Trophoblast cell (in vitro differentiated cells and primary cell): ENCODE results near the gene SOCS3.

Experiments
- DNase-seq, 2 donors: peaks; one replicate each; pipeline ENCODE4 v3.0.0-alpha.2; 2016
- H2AFZ ChIP-seq: 2 replicates; pipeline ENCODE4 v1.6.1; 2013; ENCODE audit warnings: low read length, moderate library complexity, mild to moderate bottlenecking; ENCODE audit not compliant: insufficient read depth, poor library complexity
- H2AK5ac ChIP-seq: 2 replicates; pipeline ENCODE4 v1.6.1; 2013; ENCODE audit warnings: mild to moderate bottlenecking, low read length
- H2BK120ac ChIP-seq: 2 replicates; pipeline ENCODE4 v1.6.1; 2013; ENCODE audit warnings: low read length, mild to moderate bottlenecking, moderate library complexity; ENCODE audit not compliant: insufficient read depth, poor library complexity
- H2BK12ac ChIP-seq: 2 replicates; pipeline ENCODE4 v1.6.1; 2013; ENCODE audit warnings: mild to moderate bottlenecking, low read length, moderate library complexity
- H2BK5ac ChIP-seq: 2 replicates; pipeline ENCODE4 v1.6.1; 2013; ENCODE audit warnings: low read length, low read depth, moderate library complexity, mild to moderate bottlenecking; ENCODE audit not compliant: poor library complexity
- H3K14ac ChIP-seq: 2 replicates; pipeline ENCODE4 v1.6.1; 2013; ENCODE audit warnings: mild to moderate bottlenecking, low read length
- H3K18ac ChIP-seq: 2 replicates; pipeline ENCODE4 v1.6.1; 2013; ENCODE audit warnings: mild to moderate bottlenecking, low read length
- H3K23ac ChIP-seq: 2 replicates; pipeline ENCODE4 v1.6.1; 2013; ENCODE audit warnings: low read length
- H3K27ac ChIP-seq: 2 replicates; pipeline ENCODE4 v1.5.1; 2013; ENCODE audit warnings: low read depth, mild to moderate bottlenecking, inconsistent platforms, low read length, moderate library complexity
- H3K27me3 ChIP-seq: 2 replicates; pipeline ENCODE4 v1.6.1; 2013; ENCODE audit warnings: inconsistent platforms, mild to moderate bottlenecking, low read length, moderate library complexity; ENCODE audit not compliant: insufficient read depth
- H3K36me3 ChIP-seq, 2 experiments: 1 replicate in 1 of 2; 2 replicates in 1 of 2; pipeline ENCODE4 v1.6.1; 2013; ENCODE audit warnings: low read length in 2 of 2, mild to moderate bottlenecking in 2 of 2, moderate library complexity in 1 of 2; ENCODE audit not compliant: insufficient read depth in 2 of 2, control insufficient read depth in 1 of 2
- H3K4ac ChIP-seq: 2 replicates; pipeline ENCODE4 v1.6.1; 2013; ENCODE audit warnings: low read depth, mild to moderate bottlenecking, low read length, moderate library complexity
- H3K4me1 ChIP-seq, 2 experiments: 1 replicate in 1 of 2; 2 replicates in 1 of 2; pipeline ENCODE4 v1.6.1; 2013; ENCODE audit warnings: low read length in 2 of 2, mild to moderate bottlenecking in 2 of 2, moderate library complexity in 1 of 2; ENCODE audit not compliant: insufficient read depth in 2 of 2, control insufficient read depth in 1 of 2
- H3K4me2 ChIP-seq: 2 replicates; pipeline ENCODE4 v1.6.1; 2013; ENCODE audit warnings: inconsistent platforms, mild to moderate bottlenecking, low read length, moderate library complexity
- H3K4me3 ChIP-seq: 2 replicates; pipeline ENCODE4 v1.5.1; 2013; ENCODE audit warnings: mild to moderate bottlenecking, low read depth, low read length, inconsistent platforms
- H3K79me1 ChIP-seq: one replicate; pipeline ENCODE4 v1.6.1; 2013; ENCODE audit warnings: low read length
- H3K79me2 ChIP-seq: 2 replicates; pipeline ENCODE4 v1.6.1; 2013; ENCODE audit warnings: low read length, mild to moderate bottlenecking; ENCODE audit not compliant: control insufficient read depth, insufficient read depth, poor library complexity
- H3K9ac ChIP-seq: 2 replicates; pipeline ENCODE4 v1.6.1; 2013; ENCODE audit warnings: mild to moderate bottlenecking, low read length
- H3K9me3 ChIP-seq: 2 replicates; pipeline ENCODE4 v1.6.1; 2013; ENCODE audit warnings: low read depth, mild to moderate bottlenecking, control low read depth, inconsistent platforms, low read length; ENCODE audit not compliant: insufficient read depth
- H4K12ac ChIP-seq: 2 replicates; pipeline ENCODE4 v1.6.1; 2013; ENCODE audit warnings: low read depth, mild to moderate bottlenecking, low read length, moderate library complexity
- H4K8ac ChIP-seq: 2 replicates; pipeline ENCODE4 v1.6.1; 2013; ENCODE audit warnings: low read depth, mild to moderate bottlenecking, low read length, moderate library complexity
- H4K91ac ChIP-seq: one replicate; pipeline ENCODE4 v1.6.1; 2013; ENCODE audit warnings: low read depth, mild to moderate bottlenecking, low read length, moderate library complexity
- WGBS: extraction: QIAGEN DNeasy Blood & Tissue Kit; methylation state at CpG from one replicate; pipeline ENCODE4 v1.1.7; 2013; ENCODE audit warnings: missing lambda C conversion rate; ENCODE audit not compliant: insufficient read length, insufficient coverage; ENCODE audit errors: extremely low coverage; 5-methylcytosine and 5-hydroxymethylcytosine counted together

The SOCS3 gene

DNA sequence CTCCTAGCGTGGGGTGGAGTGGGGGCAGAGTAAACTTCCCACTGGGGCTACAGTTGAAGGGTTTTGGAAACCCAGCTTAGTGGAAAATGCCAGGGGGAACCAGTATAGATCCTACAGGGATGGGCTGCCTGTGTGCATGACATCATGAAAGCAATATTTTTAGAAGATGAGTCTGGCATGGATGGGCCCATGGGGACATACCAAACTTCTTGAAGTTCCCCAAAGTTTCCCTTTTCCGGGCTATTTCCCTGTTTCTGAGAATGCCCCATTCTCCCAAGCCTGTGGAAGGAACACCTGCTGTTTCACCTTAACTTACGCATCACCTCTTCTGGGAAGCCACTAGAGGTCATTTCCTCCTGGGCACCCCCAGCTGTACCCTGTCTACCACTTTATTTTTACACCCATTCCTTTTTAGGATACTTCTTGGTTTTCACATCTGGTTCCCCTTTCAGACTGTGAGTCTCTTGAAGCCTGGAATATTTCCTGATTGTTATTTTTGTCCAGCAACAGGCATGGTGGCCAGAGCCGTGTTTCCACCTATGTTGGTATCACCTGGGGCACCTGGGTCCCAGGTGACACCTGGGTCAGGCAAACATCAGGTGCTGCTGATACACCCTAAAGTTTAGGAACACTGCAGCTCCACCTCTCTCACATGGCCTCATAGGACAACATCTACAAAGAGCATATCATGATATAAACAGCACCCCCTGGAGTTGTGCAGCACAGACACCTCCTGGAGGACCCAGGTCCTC is 9.8 kb downstream of the SOCS3 start:
- H2BK12ac ChIP-seq: no peak overlapping the region
- peaks cover 5% of the 10 kb centered on the region for H3K79me2 ChIP-seq
- H3K4me3 ChIP-seq: no peak overlapping the region
- H4K91ac ChIP-seq: no peak overlapping the region
- no peak overlapping the region for H2AFZ ChIP-seq
- H2AK5ac ChIP-seq: no peak overlapping the region
- H3K23ac ChIP-seq: no peak overlapping the region
- peak in 1 of 2 donors; percentile 33 for DNase-seq
- H3K9ac ChIP-seq: no peak overlapping the region
- no peaks in the 10 kb centered on the region for H3K36me3 ChIP-seq
- H3K79me1 ChIP-seq: peaks cover 27% of the 10 kb centered on the region
- no peak overlapping the region for H3K4me2 ChIP-seq
- no peak overlapping the region for H2BK5ac ChIP-seq
- no peaks in the 10 kb centered on the region for H3K9me3 ChIP-seq
- no peak overlapping the region for H3K14ac ChIP-seq
- peaks cover 21 to 29% of the 10 kb centered on the region in 2 experiments for H3K4me1 ChIP-seq
- H4K12ac ChIP-seq: no peak overlapping the region
- no peak overlapping the region for H4K8ac ChIP-seq
- no peak overlapping the region for H3K4ac ChIP-seq
- H2BK120ac ChIP-seq: no peak overlapping the region
- no peak overlapping the region for H3K18ac ChIP-seq
- no peak overlapping the region for H3K27ac ChIP-seq
- no peaks in the 10 kb centered on the region for H3K27me3 ChIP-seq
- WGBS: no CpG with 5 or more reads among the region's 4 CpGs

GRCh38 chr17:78348055-78348770 is 11.7 kb downstream of the SOCS3 start:
- H3K23ac ChIP-seq: no peak overlapping the region
- no CpG with 5 or more reads among the region's 9 CpGs for WGBS
- H3K4me1 ChIP-seq: peaks cover 11 to 14% of the 10 kb centered on the region in 2 experiments
- H4K91ac ChIP-seq: no peak overlapping the region
- no peak overlapping the region for H3K14ac ChIP-seq
- H2BK12ac ChIP-seq: no peak overlapping the region
- H3K9ac ChIP-seq: no peak overlapping the region
- H4K8ac ChIP-seq: no peak overlapping the region
- no peak overlapping the region for H2BK120ac ChIP-seq
- no peaks in the 10 kb centered on the region for H3K27me3 ChIP-seq
- no peaks in the 10 kb centered on the region for H3K9me3 ChIP-seq
- H3K27ac ChIP-seq: no peak overlapping the region
- H3K79me2 ChIP-seq: peaks cover 2% of the 10 kb centered on the region
- peaks cover 13% of the 10 kb centered on the region for H3K79me1 ChIP-seq
- no peak for DNase-seq
- no peak overlapping the region for H2BK5ac ChIP-seq
- no peak overlapping the region for H3K4ac ChIP-seq
- no peak overlapping the region for H3K18ac ChIP-seq
- H3K36me3 ChIP-seq: no peaks in the 10 kb centered on the region
- H3K4me3 ChIP-seq: no peak overlapping the region
- H3K4me2 ChIP-seq: no peak overlapping the region
- H2AK5ac ChIP-seq: no peak overlapping the region
- no peak overlapping the region for H4K12ac ChIP-seq
- H2AFZ ChIP-seq: no peak overlapping the region

GRCh38 chr17:78347453-78347852 is 12.4 kb downstream of the SOCS3 start:
- Histone ChIP-seq H3K79me1 (peaks cover 11% of the 10 kb centered on the region), H4K12ac (no peak overlapping the region), H3K4me3 (no peak overlapping the region), H3K18ac (no peak overlapping the region), H3K9ac (no peak overlapping the region), H2BK5ac (no peak overlapping the region), H3K14ac (no peak overlapping the region), H3K4ac (no peak overlapping the region), H3K4me2 (no peak overlapping the region), H2BK12ac (no peak overlapping the region), H3K79me2 (peaks cover 2% of the 10 kb centered on the region), H3K36me3 (no peaks in the 10 kb centered on the region), H4K8ac (no peak overlapping the region), H3K27me3 (no peaks in the 10 kb centered on the region), H3K9me3 (no peaks in the 10 kb centered on the region), H3K27ac (no peak overlapping the region), H2AFZ (no peak overlapping the region), H4K91ac (no peak overlapping the region), H2BK120ac (no peak overlapping the region), H3K4me1 (peaks cover 10 to 19% of the 10 kb centered on the region in 2 experiments), H2AK5ac (no peak overlapping the region), H3K23ac (no peak overlapping the region)
- no CpG with 5 or more reads among the region's 3 CpGs for WGBS
- no peak for DNase-seq

- Histone ChIP-seq H2AFZ (no peak overlapping the region), H3K18ac (no peak overlapping the region), H3K9ac (no peak overlapping the region), H3K14ac (no peak overlapping the region), H2BK5ac (no peak overlapping the region), H3K36me3 (no peaks in the 10 kb centered on the region), H3K27ac (no peak overlapping the region), H3K23ac (no peak overlapping the region), H3K27me3 (no peaks in the 10 kb centered on the region), H3K9me3 (no peaks in the 10 kb centered on the region), H3K4ac (no peak overlapping the region), H3K4me2 (no peak overlapping the region), H2BK120ac (no peak overlapping the region), H3K79me2 (peaks cover 2% of the 10 kb centered on the region), H4K12ac (no peak overlapping the region), H2AK5ac (no peak overlapping the region), H4K91ac (no peak overlapping the region), H4K8ac (no peak overlapping the region), H3K4me3 (no peak overlapping the region), H3K79me1 (peaks cover 9% of the 10 kb centered on the region), H2BK12ac (no peak overlapping the region), H3K4me1 (peaks cover 8 to 16% of the 10 kb centered on the region in 2 experiments)
- WGBS: no CpG with 5 or more reads among the region's 13 CpGs
- DNase-seq: no peak
Measured at GRCh38 chr17:78346605-78347250, 13.1 kb downstream of the SOCS3 start.
